ENCODE results near the gene PHLDA1.
"Not testable (repeated sequence)": the region's sequence is repeated elsewhere in the genome, so short reads cannot be mapped to it uniquely, and the experiment has no call there.

PHLDA1 gene

GRCh38 chr12:75984577-75985182, 46.9 kb downstream of the PHLDA1 start:
- DNase-seq (ENCODE audit: low spot score): no peak

DNA sequence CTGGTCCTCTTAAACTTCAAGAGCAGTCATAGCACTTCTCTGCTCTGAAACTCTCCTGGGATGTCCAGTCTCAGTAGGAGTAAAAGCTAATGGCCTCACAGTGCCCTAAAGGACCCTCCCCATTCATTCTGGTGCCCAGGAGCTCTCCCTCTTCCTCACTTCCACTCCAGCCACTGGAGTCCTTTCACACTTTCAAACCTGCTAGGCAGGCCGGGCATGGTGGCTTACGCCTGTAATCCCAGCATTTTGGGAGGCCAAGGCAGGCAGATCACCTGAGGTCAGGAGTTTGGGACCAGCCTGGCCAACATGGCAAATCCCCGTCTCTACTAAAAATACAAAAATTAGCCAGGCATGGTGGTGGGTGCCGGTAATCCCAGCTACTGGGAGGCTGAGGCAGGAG, 47.7 kb downstream of the PHLDA1 start:
- not testable (repeated sequence) for DNase-seq (ENCODE audit: low spot score)

DNA sequence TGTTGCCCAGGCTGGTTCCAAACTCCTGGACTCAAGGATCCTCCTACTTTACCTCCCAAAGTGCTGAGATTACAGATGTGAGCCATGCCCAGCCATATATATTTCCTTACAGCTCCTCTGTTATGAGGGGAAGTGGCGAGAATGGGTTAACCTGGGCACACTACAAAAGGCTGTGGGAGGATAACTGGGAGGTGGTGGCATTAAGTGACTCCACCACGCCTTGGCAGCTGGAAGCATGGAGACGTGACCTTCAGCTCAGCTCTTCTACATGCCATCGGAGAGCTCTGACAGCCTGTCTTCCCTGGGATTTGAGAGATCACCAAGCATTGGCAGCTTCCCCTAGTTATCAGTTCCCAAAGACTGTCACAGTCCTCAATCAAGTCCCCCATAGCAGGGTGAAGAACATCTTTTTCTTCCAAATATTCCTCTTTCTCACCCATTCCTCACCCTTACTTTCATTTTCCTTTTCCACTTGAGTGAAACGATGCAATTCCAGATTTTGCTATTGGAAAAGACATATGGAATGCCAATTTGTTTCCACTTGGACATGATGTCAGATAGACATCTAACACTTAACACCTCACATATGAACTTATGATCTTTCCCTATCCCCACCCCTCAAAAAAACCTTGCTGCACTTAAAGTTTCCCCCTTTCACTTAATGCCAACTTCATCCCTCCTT, 48.5 kb downstream of the PHLDA1 start:
- no peak for DNase-seq (ENCODE audit: low spot score)

- peak; percentile 45 for DNase-seq (ENCODE audit: low spot score)
Observed at GRCh38 chr12:75982169-75982564, 49.4 kb downstream of the PHLDA1 start.

DNA sequence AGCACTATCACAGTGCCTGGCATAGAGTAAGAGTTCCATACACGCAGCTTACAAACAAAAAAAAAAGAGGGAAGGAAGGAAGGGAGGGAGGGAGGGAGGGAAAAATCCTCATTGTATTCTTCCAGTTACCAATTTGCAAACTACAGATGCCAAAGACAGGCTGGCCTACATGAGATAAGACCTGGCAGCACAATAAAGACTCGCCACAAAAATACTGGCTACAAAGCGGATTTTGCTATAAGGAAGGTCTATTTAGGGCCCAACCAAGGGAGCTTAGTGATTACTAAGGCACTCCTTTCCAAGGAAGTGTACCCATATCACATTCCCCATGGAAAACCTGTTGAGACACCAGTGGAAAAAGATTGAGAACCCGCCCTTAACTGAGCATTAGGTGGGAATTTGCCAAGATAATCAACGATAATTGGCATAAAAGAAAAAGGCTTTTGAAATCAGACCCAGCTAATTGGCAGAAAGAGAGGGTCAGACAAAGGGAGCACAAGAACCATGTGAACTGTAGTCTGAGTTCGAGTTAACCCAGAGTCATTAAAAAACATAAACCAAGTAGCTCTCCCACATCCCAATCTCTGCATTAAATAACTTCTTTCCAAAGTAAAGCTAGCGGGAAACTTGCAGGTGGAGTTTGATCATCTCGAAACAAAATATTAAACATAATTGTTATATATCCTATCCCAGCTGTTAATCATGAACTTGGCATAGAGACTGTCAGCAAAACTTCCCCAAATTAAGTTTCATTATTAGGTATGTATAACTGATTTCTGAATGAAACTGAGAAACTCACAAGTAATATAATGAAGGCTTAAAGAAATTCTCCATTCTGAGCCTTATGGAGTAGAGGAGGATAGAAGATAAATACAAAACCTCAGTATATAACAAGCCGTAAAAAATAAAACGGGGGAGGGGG, 50.1 kb downstream of the PHLDA1 start:
- DNase-seq (ENCODE audit: low spot score): no peak

- no peak for DNase-seq (ENCODE audit: low spot score)
Observed at GRCh38 chr12:75979181-75979580, 52.4 kb downstream of the PHLDA1 start.

DNA sequence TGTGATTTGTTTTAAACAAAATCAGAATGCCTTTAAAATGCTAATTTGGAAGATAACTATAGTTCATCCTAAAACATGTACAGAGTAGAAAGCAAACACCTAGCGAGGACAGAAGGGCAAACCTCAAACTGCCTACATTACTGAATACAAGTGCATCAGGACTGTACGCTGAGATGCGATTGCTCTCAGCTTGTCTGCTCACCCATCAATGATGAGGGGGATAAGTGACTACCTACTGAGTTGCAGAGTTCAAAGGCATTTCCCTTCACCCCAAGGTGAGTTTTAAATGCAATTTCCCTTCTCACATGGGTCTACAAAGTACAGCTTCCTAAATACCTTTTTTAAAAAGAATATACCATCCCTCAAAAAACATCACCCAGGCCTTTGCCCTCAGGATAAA, 52.9 kb downstream of the PHLDA1 start:
- no peak for DNase-seq (ENCODE audit: low spot score)

DNA sequence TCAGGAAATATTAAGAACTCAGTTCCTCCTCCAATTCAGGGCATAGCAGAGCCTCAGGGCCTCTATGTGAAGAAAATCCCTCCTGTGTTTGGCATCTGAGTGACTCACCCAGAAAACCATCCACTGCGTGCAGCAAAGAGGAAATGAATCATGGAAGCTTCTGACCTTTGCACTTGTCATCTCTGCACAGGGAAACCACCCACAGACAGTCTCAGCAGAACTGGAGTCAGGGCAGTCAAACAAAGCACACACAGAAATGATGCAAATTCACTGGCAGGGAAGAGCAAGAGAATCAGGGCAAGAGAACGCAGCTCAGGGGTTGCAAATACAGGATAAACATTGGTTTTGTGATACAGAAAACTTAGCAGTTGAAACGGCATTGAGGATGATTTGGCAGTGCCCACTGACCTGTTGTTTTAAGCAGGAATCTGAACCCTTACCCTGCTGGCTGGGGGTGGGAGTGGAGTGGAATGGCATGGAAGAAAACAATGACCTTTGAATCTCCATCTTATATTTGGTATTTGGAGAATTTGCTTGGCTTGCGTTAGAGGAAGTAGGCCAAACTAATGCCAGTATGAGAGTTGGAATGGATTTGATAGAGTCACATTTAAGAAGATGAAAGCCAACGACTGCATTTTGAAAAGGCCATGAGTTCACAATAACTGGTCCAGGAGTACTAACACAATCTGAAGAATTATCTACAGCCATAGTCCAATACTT, 53.5 kb downstream of the PHLDA1 start:
- peak; percentile 78 for DNase-seq (ENCODE audit: low spot score)

DNA sequence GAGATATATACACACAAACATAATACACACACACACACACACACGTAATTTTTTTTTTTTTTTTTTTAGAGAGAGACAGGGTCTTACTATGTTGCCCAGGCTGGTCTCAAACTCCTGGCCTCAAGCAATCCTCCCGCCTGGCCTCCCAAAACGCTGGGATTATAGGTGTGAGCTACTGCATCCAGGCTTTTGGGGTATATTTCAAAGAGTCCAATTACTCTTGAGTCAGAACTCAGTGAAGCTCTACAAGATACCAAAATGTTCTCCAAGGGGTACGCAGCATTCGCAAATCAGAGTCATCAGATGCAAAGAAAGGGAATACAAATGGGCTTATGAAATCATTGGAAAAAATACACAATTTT, 54.0 kb downstream of the PHLDA1 start:
- no peak for DNase-seq (ENCODE audit: low spot score)

- no peak for DNase-seq (ENCODE audit: low spot score)
Observed at GRCh38 chr12:75976913-75977312, 54.7 kb downstream of the PHLDA1 start.

DNA sequence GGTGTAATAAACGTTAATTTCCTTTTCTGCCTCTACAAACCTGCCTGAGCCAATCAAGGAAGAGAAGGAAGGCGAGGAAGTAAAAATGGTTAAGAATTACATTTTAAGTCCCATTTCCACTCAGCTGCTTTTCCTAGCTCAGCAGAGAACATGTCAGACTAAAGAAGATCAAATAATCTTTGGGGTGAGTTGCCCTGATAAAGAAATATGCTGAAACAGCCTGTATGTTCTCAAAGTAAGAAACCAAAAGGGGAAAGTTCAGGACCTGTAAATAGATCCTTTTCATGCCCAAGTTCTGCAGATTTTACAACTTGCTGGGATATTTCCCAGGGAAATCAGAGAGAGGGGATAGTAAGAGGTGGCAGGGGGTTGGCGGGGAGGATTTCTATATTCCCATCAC, 55.5 kb downstream of the PHLDA1 start:
- DNase-seq (ENCODE audit: low spot score): no peak

GRCh38 chr12:75975702-75976101, 55.9 kb downstream of the PHLDA1 start:
- no peak for DNase-seq (ENCODE audit: low spot score)
